Right atrium auricular region (tissue), 2 donors: Measurements from ENCODE around the gene PPP1R16B. TPM values are rescaled to one million over a fixed set of nuclear protein-coding genes. Genes with fewer than 3 reads are reported as not detected.

ENCODE experiments used
- DNase-seq: peaks from one replicate; pipeline ENCODE4 v3.0.0-alpha.2; 2019; ENCODE audit warnings: low spot score
- H3K27ac ChIP-seq, 2 donors: fragments of 200-600 bp; sonication (generic); 1 replicate in 1 of 2; 2 replicates in 1 of 2; pipeline ENCODE4 v1.5.1; 2016 to 2019
- H3K27me3 ChIP-seq, 2 donors: fragments of 200-600 bp; sonication (generic); one replicate each; pipeline versions ENCODE4 v1.5.1 to v1.6.0; 2017 to 2019
- H3K36me3 ChIP-seq: fragments of 200-600 bp; sonication (generic); one replicate; pipeline ENCODE4 v1.5.1; 2016
- H3K4me1 ChIP-seq, 2 donors: fragments of 200-600 bp; sonication (generic); one replicate each; pipeline versions ENCODE4 v1.5.1 to v1.6.0; 2017 to 2019
- H3K4me3 ChIP-seq, 2 donors: fragments of 200-600 bp; sonication (generic); 1 replicate in 1 of 2; 2 replicates in 1 of 2; pipeline ENCODE4 v1.5.1; 2017 to 2019; ENCODE audit warnings: mild to moderate bottlenecking in 1 of 2, moderate library complexity in 1 of 2
- H3K9me3 ChIP-seq, 2 donors: fragments of 200-600 bp; sonication (generic); one replicate each; pipeline ENCODE4 v1.5.1; 2019
- total RNA-seq, 2 donors: library from RNA; depleted of rRNA; stranded (reverse); fragments of >200 nt; gene quantifications; one replicate each; pipeline ENCODE4 v1.1.0, GENCODE V29; 2016
- TF ChIP-seq, protein P1 (sequence below), 2 donors: fragments of 200-600 bp; sonication (generic); IDR thresholded peaks; one replicate each; pipeline ENCODE4 v1.5.1; 2019; ENCODE audit warnings: antibody characterized with exemption in 2 of 2

Gene PPP1R16B
- total RNA-seq, 2 donors from 2014 or later, result 0.96 to 6.6 TPM

DNA sequence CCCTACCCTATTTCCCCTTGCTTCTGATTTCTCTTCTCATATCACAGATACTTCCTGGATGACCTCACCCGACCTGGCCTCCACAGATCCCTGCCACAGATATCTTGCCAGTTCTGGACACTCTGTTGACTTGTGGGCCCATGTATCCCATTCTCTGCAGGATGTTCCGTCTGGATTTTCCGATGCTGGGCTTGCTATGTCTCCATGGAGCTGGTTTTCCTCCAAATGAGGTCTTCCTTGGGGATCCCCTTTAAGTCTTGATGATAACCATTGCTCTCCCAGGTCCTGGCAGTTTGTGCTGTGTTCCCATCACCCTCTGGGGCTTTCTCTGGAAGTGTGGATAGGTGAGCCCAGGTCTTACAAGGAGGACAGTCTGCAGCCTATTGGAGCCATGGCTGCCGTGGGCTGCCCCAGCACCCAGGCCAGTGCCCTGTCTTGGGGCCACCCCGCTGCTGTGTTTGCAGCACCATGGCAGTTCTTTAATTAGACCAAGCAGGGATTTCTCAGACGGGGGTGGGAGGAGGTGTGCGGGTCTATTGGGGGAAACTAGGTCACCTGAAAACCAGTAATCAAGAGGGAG is 23.9 kb downstream of the PPP1R16B start:
- DNase-seq, result no peak
- Histone ChIP-seq H3K4me3 (no peak overlapping the region), H3K27ac (no peak overlapping the region), H3K9me3 (no peaks in the 10 kb centered on the region), H3K27me3 (no peaks in the 10 kb centered on the region), H3K4me1 (peaks cover 0 to 18% of the 10 kb centered on the region in 2 donors), H3K36me3 (no peaks in the 10 kb centered on the region)
- TF ChIP-seq, protein P1, sequence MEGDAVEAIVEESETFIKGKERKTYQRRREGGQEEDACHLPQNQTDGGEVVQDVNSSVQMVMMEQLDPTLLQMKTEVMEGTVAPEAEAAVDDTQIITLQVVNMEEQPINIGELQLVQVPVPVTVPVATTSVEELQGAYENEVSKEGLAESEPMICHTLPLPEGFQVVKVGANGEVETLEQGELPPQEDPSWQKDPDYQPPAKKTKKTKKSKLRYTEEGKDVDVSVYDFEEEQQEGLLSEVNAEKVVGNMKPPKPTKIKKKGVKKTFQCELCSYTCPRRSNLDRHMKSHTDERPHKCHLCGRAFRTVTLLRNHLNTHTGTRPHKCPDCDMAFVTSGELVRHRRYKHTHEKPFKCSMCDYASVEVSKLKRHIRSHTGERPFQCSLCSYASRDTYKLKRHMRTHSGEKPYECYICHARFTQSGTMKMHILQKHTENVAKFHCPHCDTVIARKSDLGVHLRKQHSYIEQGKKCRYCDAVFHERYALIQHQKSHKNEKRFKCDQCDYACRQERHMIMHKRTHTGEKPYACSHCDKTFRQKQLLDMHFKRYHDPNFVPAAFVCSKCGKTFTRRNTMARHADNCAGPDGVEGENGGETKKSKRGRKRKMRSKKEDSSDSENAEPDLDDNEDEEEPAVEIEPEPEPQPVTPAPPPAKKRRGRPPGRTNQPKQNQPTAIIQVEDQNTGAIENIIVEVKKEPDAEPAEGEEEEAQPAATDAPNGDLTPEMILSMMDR (IDR thresholded peaks at IDR 0.05), result no peak

- Histone ChIP-seq H3K27ac (no peak overlapping the region), H3K4me1 (peaks cover 0 to 16% of the 10 kb centered on the region in 2 donors)
Measured at GRCh38 chr20:38830356-38830755, 24.9 kb downstream of the PPP1R16B start.

DNA sequence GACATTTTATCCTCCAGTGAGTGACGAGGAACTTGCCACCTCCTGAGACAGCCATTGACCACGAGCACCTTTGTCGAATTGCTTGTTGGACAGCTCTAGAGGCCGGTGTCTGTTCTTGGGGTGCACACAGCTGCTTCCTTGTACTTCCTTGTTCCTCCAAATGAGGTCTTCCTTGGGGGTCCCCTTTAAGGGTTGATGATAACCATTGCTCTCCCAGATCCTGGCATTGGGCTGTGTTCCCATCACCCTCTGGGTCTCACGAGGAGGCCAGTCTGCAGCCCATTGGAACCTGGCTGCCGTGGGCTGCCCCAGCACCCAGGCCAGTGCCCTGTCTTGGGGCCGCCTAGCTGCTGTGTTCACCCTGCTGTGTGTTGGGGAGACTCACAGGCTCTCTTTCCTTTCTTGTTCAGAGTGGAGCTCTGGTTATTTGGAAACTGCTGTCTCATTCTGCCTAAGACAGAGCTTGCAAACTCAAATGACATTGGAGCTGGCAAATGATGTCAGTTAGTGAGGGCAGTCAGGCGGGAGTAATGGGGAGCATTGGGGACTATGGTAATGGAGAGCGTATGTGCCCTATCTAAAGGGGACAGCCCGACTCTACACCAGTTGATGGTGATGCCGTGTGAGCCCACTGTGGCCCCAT is 25.7 kb downstream of the PPP1R16B start:
- H3K4me1 ChIP-seq, result peaks cover 0 to 9% of the 10 kb centered on the region in 2 donors
- no peak overlapping the region for H3K4me3 ChIP-seq
- DNase-seq, result no peak
- TF ChIP-seq, protein P1 (IDR thresholded peaks at IDR 0.05), result no peak
- no peaks in the 10 kb centered on the region for H3K9me3 ChIP-seq
- no peaks in the 10 kb centered on the region for H3K27me3 ChIP-seq
- H3K27ac ChIP-seq, result no peak overlapping the region
- no peaks in the 10 kb centered on the region for H3K36me3 ChIP-seq

More at GRCh38 chr20:38830356-38830755, 24.9 kb downstream of the PPP1R16B start:
- TF ChIP-seq, protein P1 (IDR thresholded peaks at IDR 0.05), result no peak
- Histone ChIP-seq H3K27me3 (no peaks in the 10 kb centered on the region), H3K36me3 (no peaks in the 10 kb centered on the region), H3K9me3 (no peaks in the 10 kb centered on the region), H3K4me3 (no peak overlapping the region)
- no peak for DNase-seq

DNA sequence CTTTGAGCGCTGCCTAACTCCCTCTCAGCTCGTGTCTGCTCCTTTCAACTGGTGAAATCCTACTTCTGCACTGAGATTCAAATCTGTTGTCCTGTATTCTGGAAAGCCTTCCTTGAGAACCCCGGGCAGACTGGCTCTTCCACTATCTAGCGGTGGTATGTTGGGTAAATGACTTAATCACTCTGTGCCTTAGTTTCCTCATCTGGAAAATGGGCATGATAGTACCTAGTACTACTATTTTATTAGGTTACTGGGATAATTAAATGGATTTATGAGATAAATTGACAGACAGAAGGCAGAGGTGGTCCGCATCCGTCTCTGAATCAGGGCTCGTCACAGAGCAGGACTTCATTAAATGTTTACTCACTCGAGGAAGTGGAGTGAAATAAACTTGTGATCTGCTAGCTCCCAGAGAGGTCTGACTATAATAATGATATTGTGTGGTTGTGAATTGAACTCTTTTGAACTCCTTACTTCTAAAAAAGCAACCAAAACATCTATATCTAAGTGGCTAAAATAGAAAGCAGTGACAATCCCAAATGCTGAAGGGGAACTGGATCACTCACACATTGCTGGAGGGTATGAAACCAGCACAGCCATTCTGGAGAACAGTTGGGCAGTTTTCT is 26.6 kb downstream of the PPP1R16B start:
- no peaks in the 10 kb centered on the region for H3K36me3 ChIP-seq
- no peaks in the 10 kb centered on the region for H3K27me3 ChIP-seq
- no peak for DNase-seq
- peaks cover 0 to 9% of the 10 kb centered on the region in 2 donors for H3K4me1 ChIP-seq
- TF ChIP-seq, protein P1 (IDR thresholded peaks at IDR 0.05), result no peak
- no peak overlapping the region for H3K27ac ChIP-seq
- H3K9me3 ChIP-seq, result no peaks in the 10 kb centered on the region
- H3K4me3 ChIP-seq, result no peak overlapping the region

GRCh38 chr20:38833154-38833856 is 27.8 kb downstream of the PPP1R16B start:
- H3K9me3 ChIP-seq, result no peaks in the 10 kb centered on the region
- no peak for DNase-seq
- no peaks in the 10 kb centered on the region for H3K36me3 ChIP-seq
- H3K27me3 ChIP-seq, result no peaks in the 10 kb centered on the region
- H3K27ac ChIP-seq, result no peak overlapping the region
- H3K4me3 ChIP-seq, result no peak overlapping the region
- H3K4me1 ChIP-seq, result peaks cover 0 to 9% of the 10 kb centered on the region in 2 donors
- TF ChIP-seq, protein P1 (IDR thresholded peaks at IDR 0.05), result no peak
